Measurements from ENCODE around the gene TLE5.

DNA sequence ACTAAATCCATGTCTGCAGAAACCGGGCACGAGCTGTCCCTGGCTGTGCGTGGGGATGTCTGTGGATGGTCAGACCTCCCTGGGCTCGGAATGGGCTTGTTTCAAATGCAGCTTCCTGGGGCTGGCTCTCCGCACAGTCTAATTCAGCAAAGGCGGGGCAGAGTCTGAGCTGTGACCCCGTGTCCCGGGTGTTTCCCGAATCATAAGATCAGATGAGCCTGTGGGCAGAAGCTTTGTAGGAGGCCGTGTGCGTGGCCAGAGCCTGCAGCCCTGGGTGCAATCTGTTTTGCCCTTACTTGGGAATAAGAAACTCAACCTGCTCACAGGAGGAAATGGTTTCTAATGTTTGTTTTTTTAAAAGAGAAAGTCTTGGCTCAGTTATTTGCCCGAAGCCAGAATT lies 18.0 kb upstream of the TLE5 start:
- TF ChIP-seq CSRNP3 (CRISPR knock-in tag; IDR thresholded peaks at IDR 0.05) (no peak), ZFP3 (CRISPR knock-in tag; IDR thresholded peaks at IDR 0.05) (no peak), ARNTL (CRISPR knock-in tag; IDR thresholded peaks at IDR 0.05; ENCODE audit: borderline replicate concordance, low read depth) (no peak), ZNF565 (CRISPR knock-in tag; conservative IDR thresholded peaks at IDR 0.05; ENCODE audit: low read depth) (no peak), CSDC2 (CRISPR knock-in tag; IDR thresholded peaks at IDR 0.05) (no peak), PPARA (CRISPR knock-in tag; IDR thresholded peaks at IDR 0.05; ENCODE audit: borderline replicate concordance) (no peak), ZC3H10 (CRISPR knock-in tag; IDR thresholded peaks at IDR 0.05) (no peak), RARB (CRISPR knock-in tag; IDR thresholded peaks at IDR 0.05) (no peak), SNAI2 (CRISPR knock-in tag; IDR thresholded peaks at IDR 0.05) (no peak), TOX (CRISPR knock-in tag; IDR thresholded peaks at IDR 0.05; ENCODE audit: borderline replicate concordance) (no peak), OSR1 (CRISPR knock-in tag; IDR thresholded peaks at IDR 0.05) (no peak)
- TF ChIP-seq, protein P1, sequence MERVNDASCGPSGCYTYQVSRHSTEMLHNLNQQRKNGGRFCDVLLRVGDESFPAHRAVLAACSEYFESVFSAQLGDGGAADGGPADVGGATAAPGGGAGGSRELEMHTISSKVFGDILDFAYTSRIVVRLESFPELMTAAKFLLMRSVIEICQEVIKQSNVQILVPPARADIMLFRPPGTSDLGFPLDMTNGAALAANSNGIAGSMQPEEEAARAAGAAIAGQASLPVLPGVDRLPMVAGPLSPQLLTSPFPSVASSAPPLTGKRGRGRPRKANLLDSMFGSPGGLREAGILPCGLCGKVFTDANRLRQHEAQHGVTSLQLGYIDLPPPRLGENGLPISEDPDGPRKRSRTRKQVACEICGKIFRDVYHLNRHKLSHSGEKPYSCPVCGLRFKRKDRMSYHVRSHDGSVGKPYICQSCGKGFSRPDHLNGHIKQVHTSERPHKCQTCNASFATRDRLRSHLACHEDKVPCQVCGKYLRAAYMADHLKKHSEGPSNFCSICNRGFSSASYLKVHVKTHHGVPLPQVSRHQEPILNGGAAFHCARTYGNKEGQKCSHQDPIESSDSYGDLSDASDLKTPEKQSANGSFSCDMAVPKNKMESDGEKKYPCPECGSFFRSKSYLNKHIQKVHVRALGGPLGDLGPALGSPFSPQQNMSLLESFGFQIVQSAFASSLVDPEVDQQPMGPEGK (CRISPR knock-in tag; IDR thresholded peaks at IDR 0.05; ENCODE audit: borderline replicate concordance), result no peak
- TF ChIP-seq, protein P2, sequence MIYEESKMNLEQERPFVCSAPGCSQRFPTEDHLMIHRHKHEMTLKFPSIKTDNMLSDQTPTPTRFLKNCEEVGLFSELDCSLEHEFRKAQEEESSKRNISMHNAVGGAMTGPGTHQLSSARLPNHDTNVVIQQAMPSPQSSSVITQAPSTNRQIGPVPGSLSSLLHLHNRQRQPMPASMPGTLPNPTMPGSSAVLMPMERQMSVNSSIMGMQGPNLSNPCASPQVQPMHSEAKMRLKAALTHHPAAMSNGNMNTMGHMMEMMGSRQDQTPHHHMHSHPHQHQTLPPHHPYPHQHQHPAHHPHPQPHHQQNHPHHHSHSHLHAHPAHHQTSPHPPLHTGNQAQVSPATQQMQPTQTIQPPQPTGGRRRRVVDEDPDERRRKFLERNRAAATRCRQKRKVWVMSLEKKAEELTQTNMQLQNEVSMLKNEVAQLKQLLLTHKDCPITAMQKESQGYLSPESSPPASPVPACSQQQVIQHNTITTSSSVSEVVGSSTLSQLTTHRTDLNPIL (CRISPR knock-in tag; IDR thresholded peaks at IDR 0.05; ENCODE audit: low read depth), result no peak

Data from SK-N-SH treated with all-trans-retinoic acid at 6 μM for 48 hours (cell line).